OCI-LY1 (cell line): Measurements from ENCODE around the gene MAMDC2.

ENCODE experiments used
- EZH2 ChIP-seq: fragments of 200-600 bp; sonication (generic), shearing (Covaris generic); IDR thresholded peaks from 2 replicates; pipeline ENCODE4 v1.8.0; 2017; ENCODE audit warnings: borderline replicate concordance, mixed run types, mild to moderate bottlenecking, antibody characterized with exemption, low read length, moderate library complexity, mixed read lengths
- TF ChIP-seq, protein P1 (sequence below): fragments of 200-600 bp; sonication (generic), shearing (Covaris generic); IDR thresholded peaks from 2 replicates; pipeline ENCODE4 v1.5.1; 2017; ENCODE audit warnings: mild to moderate bottlenecking, antibody characterized with exemption, low read length, moderate library complexity, mixed read lengths

GRCh38 chr9:70036641-70037040 is 7.0 kb upstream of the MAMDC2 start:
- TF ChIP-seq, protein P1, sequence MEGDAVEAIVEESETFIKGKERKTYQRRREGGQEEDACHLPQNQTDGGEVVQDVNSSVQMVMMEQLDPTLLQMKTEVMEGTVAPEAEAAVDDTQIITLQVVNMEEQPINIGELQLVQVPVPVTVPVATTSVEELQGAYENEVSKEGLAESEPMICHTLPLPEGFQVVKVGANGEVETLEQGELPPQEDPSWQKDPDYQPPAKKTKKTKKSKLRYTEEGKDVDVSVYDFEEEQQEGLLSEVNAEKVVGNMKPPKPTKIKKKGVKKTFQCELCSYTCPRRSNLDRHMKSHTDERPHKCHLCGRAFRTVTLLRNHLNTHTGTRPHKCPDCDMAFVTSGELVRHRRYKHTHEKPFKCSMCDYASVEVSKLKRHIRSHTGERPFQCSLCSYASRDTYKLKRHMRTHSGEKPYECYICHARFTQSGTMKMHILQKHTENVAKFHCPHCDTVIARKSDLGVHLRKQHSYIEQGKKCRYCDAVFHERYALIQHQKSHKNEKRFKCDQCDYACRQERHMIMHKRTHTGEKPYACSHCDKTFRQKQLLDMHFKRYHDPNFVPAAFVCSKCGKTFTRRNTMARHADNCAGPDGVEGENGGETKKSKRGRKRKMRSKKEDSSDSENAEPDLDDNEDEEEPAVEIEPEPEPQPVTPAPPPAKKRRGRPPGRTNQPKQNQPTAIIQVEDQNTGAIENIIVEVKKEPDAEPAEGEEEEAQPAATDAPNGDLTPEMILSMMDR, result no peak
- no peak for TF ChIP-seq EZH2
